Erythroblast (primary cell): ENCODE data around the gene ANKRD33B.
"Not testable (repeated sequence)": the region's sequence is repeated elsewhere in the genome, so short reads cannot be mapped to it uniquely, and the experiment has no call there.

Experiments used
- GATA1 ChIP-seq: IDR thresholded peaks from 2 replicates; pipeline ENCODE4 v1.6.1; 2011; ENCODE audit warnings: low read depth, mild to moderate bottlenecking, control low read depth, low read length, moderate library complexity
- POLR2A ChIP-seq: IDR thresholded peaks from 2 replicates; pipeline ENCODE4 v1.6.1; 2011; ENCODE audit warnings: mild to moderate bottlenecking, low read length

GRCh38 chr5:10514572-10514971 lies 49.3 kb upstream of the ANKRD33B start:
- TF ChIP-seq POLR2A, GATA1: not testable (repeated sequence)
